ENCODE results near the gene KLHDC1. TPM values are rescaled to one million over a fixed set of nuclear protein-coding genes. Genes with fewer than 3 reads are reported as not detected.

Gene KLHDC1
- polyA plus RNA-seq, 1 of the 3 experiments (the other 2 are of a cell fraction): 0.31 TPM

GRCh38 chr14:49767270-49767570 lies 74.3 kb downstream of the KLHDC1 start:
- H3F3A ChIP-seq (replicated peaks; ENCODE audit: insufficient read depth): peaks cover 18% of the 10 kb centered on the region
- H2AFZ ChIP-seq (ENCODE audit: low read depth): peak overlapping the region; percentile 97
- H3K4me3 ChIP-seq (ENCODE audit: low read depth in 2 of 2, low read length in 1 of 2): peak overlapping the region; percentile 85 to 97
- DNase-seq: no peak
- no peaks in the 10 kb centered on the region; the same call in 1 of the 2 replicates for H4K20me1 ChIP-seq (ENCODE audit: insufficient read depth)
- POLR2A ChIA-PET: interaction anchor here (0.6 to 2.1 kb wide), 9 partner anchors 9 to 168 kb away, joined by 4 to 27 read pairs (median 6); partner anchors contain the start of genes DNAAF2, KLHDC1, LRR1 and MGAT2
- no peaks in the 10 kb centered on the region for H3K9me3 ChIP-seq
- H3K9me2 ChIP-seq: no peaks in the 10 kb centered on the region; the same call in 1 of the 2 replicates
- CTCF ChIA-PET: interaction anchor here (0.7 to 2.6 kb wide), 14 partner anchors 9 to 305 kb away, joined by 3 to 17 read pairs (median 3); partner anchors contain the start of genes DNAAF2 and KLHDC1
- no peaks in the 10 kb centered on the region for H3K27me3 ChIP-seq (ENCODE audit: insufficient read depth)
- TF ChIP-seq RAD21 (IDR thresholded peaks at IDR 0.05; ENCODE audit: low read length) (no peak), TAF1 (IDR thresholded peaks at IDR 0.05; ENCODE audit: borderline replicate concordance, low read depth, low read length) (peak; percentile 55; the same call in 1 of the 2 replicates)
- peak overlapping the region; percentile 100 for H3K9ac ChIP-seq
- H3K27ac ChIP-seq (ENCODE audit: low read depth in 2 of 2, low read length in 1 of 2): peak overlapping the region; percentile 96
- peaks cover 3 to 9% of the 10 kb centered on the region in 2 experiments for H3K36me3 ChIP-seq (replicated peaks in 1 of 2; ENCODE audit: control insufficient read depth in 1 of 2, insufficient read depth in 2 of 2, low read length in 1 of 2)
- H3K79me2 ChIP-seq (ENCODE audit: insufficient read depth): peaks cover 38% of the 10 kb centered on the region
- WGBS (ENCODE audit: low lambda C conversion rate): 4% methylated on average over 9 of the region's 9 CpGs
- H3K4me2 ChIP-seq: peak overlapping the region; percentile 91
- H3K4me1 ChIP-seq (ENCODE audit: control insufficient read depth in 1 of 2, insufficient read depth in 2 of 2, low read depth in 1 of 2, low read length in 1 of 2): peaks cover 13 to 16% of the 10 kb centered on the region in 2 experiments; a peak in 3 of 4 replicates

DNA sequence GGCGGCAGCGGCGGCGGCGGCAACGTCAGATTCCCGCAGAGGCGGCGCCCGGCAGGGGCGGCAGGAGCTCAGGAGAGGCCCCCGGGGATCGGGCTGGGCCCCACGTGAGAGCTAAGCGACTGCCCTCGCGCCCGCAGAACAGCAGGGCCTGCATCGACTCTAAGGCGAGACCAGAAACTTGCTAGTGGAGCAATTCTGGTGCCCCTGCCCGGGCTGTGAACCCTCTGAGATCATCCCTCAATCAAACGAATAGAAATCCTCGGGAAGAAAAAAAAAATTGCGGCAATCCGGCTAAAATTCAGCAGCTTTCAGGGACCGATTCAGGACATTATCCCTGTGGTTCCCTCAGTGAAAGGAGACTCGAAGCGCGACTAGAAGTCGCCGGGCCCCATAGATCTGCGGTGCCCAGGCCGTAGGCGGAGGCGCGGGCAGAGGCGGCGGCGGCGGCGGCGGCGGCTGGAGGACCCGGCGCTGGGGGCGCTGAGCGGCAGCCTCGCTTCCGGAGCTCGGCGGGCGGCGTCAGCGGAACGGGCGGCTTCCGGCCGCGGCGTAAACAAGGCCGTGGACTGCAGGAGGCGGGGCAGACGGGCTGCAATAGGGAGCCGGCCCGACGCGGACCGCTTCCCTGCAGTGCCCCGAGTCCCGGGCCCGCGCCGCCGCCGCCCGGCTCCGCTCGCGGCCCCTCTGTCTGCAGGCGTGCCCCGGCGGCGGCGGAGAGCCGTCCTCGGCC lies 74.8 kb downstream of the KLHDC1 start, which contains the start of gene KLHDC2:
KLHDC2 (plus strand) TSS at position 583 of the 730 bp plus-strand sequence. CDS start 316 bp downstream, outside the sequence.
- Histone ChIP-seq H3K27me3 (ENCODE audit: insufficient read depth) (no peaks in the 10 kb centered on the region), H3K4me3 (ENCODE audit: low read depth in 2 of 2, low read length in 1 of 2) (peak within 1 kb of the TSS; percentile 85 to 97), H3K4me2 (peak within 1 kb of the TSS; percentile 96), H3K9me3 (no peaks in the 10 kb centered on the region), H3K27ac (ENCODE audit: low read depth in 2 of 2, low read length in 1 of 2) (peak within 1 kb of the TSS; percentile 96), H3K79me2 (ENCODE audit: insufficient read depth) (peaks cover 43% of the 10 kb centered on the region), H2AFZ (ENCODE audit: low read depth) (peak within 1 kb of the TSS; percentile 97), H3K36me3 (replicated peaks in 1 of 2; ENCODE audit: control insufficient read depth in 1 of 2, insufficient read depth in 2 of 2, low read length in 1 of 2) (peaks cover 5 to 14% of the 10 kb centered on the region in 2 experiments), H4K20me1 (ENCODE audit: insufficient read depth) (no peaks in the 10 kb centered on the region; the same call in 1 of the 2 replicates), H3K4me1 (ENCODE audit: control insufficient read depth in 1 of 2, insufficient read depth in 2 of 2, low read depth in 1 of 2, low read length in 1 of 2) (peaks cover 13 to 16% of the 10 kb centered on the region in 2 experiments; a peak in 3 of 4 replicates), H3F3A (replicated peaks; ENCODE audit: insufficient read depth) (peaks cover 18% of the 10 kb centered on the region), H3K9ac (peak within 1 kb of the TSS; percentile 100), H3K9me2 (no peaks in the 10 kb centered on the region; the same call in 1 of the 2 replicates)
- POLR2A ChIA-PET: interaction anchor here (0.6 to 2.1 kb wide), 12 partner anchors 9 to 1475 kb away, joined by 3 to 27 read pairs (median 4); partner anchors contain the start of genes DNAAF2, KLHDC1, LRR1 and MGAT2
- peak; percentile 92 for DNase-seq
- CTCF ChIA-PET: interaction anchor here (0.7 to 2.6 kb wide), 18 partner anchors 8 to 305 kb away, joined by 3 to 17 read pairs (median 4); partner anchors contain the start of genes DNAAF2, KLHDC1, NEMF and POLE2
- WGBS (ENCODE audit: low lambda C conversion rate): 1% methylated on average over 28 of the region's 86 CpGs
- TF ChIP-seq EP300 (IDR thresholded peaks at IDR 0.05; ENCODE audit: borderline replicate concordance in 1 of 2, low read depth in 1 of 2, low read length in 1 of 2) (peak; percentile 11 to 70; a peak in 2 of 4 replicates), TEAD4 (IDR thresholded peaks at IDR 0.05; ENCODE audit: borderline replicate concordance, insufficient read depth) (no peak), ELF1 (IDR thresholded peaks at IDR 0.05) (peak; percentile 40), CHD2 (IDR thresholded peaks at IDR 0.05; ENCODE audit: low read length, partially characterized antibody) (peak; percentile 18), MEF2A (IDR thresholded peaks at IDR 0.05; ENCODE audit: borderline replicate concordance, low read depth) (no peak), FOSL2 (IDR thresholded peaks at IDR 0.05; ENCODE audit: borderline replicate concordance, low read depth) (no peak), RAD21 (IDR thresholded peaks at IDR 0.05; ENCODE audit: low read length) (no peak), JUND (IDR thresholded peaks at IDR 0.05) (no peak), RFX5 (IDR thresholded peaks at IDR 0.05; ENCODE audit: low read length) (peak; percentile 18; the same call in 1 of the 2 replicates), POLR2AphosphoS5 (IDR thresholded peaks at IDR 0.05; ENCODE audit: low read depth, low read length) (peak; percentile 68), TCF12 (IDR thresholded peaks at IDR 0.05) (peak; percentile 8; the same call in 1 of the 2 replicates), NRF1 (IDR thresholded peaks at IDR 0.05; ENCODE audit: low read depth, low read length) (no peak), GATA2 (CRISPR knock-in tag; IDR thresholded peaks at IDR 0.05) (no peak), TAF1 (IDR thresholded peaks at IDR 0.05; ENCODE audit: borderline replicate concordance, low read depth, low read length) (peak; percentile 72), RXRA (IDR thresholded peaks at IDR 0.05; ENCODE audit: borderline replicate concordance, low read depth) (0 out of 2 replicates have a peak, but pooled peaks have one; percentile 17), MXI1 (IDR thresholded peaks at IDR 0.05; ENCODE audit: low read depth, low read length) (peak; percentile 61; the same call in 1 of the 2 replicates), USF1 (IDR thresholded peaks at IDR 0.05; ENCODE audit: borderline replicate concordance, low read depth) (peak; percentile 45; the same call in 1 of the 2 replicates), SIN3A (IDR thresholded peaks at IDR 0.05; ENCODE audit: borderline replicate concordance, low read depth, low read length) (peak; percentile 81; the same call in 1 of the 2 replicates), FOXM1 (IDR thresholded peaks at IDR 0.05; ENCODE audit: low read depth) (0 out of 2 replicates have a peak, but pooled peaks have one; percentile 46), GABPA (IDR thresholded peaks at IDR 0.05; ENCODE audit: low read depth) (peak; percentile 84), YY1 (IDR thresholded peaks at IDR 0.05; ENCODE audit: low read depth) (peak; percentile 43; the same call in 1 of the 2 replicates)
- TF ChIP-seq, protein P1, sequence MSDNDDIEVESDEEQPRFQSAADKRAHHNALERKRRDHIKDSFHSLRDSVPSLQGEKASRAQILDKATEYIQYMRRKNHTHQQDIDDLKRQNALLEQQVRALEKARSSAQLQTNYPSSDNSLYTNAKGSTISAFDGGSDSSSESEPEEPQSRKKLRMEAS (IDR thresholded peaks at IDR 0.05; ENCODE audit: low read depth): peak; percentile 70
- TF ChIP-seq, protein P2, sequence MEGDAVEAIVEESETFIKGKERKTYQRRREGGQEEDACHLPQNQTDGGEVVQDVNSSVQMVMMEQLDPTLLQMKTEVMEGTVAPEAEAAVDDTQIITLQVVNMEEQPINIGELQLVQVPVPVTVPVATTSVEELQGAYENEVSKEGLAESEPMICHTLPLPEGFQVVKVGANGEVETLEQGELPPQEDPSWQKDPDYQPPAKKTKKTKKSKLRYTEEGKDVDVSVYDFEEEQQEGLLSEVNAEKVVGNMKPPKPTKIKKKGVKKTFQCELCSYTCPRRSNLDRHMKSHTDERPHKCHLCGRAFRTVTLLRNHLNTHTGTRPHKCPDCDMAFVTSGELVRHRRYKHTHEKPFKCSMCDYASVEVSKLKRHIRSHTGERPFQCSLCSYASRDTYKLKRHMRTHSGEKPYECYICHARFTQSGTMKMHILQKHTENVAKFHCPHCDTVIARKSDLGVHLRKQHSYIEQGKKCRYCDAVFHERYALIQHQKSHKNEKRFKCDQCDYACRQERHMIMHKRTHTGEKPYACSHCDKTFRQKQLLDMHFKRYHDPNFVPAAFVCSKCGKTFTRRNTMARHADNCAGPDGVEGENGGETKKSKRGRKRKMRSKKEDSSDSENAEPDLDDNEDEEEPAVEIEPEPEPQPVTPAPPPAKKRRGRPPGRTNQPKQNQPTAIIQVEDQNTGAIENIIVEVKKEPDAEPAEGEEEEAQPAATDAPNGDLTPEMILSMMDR (IDR thresholded peaks at IDR 0.05): peak; percentile 58

Data from SK-N-SH (cell line).